ENCODE data around the gene AHI1.
"Not testable (repeated sequence)": the region's sequence is repeated elsewhere in the genome, so short reads cannot be mapped to it uniquely, and the experiment has no call there.

The AHI1 gene

DNA sequence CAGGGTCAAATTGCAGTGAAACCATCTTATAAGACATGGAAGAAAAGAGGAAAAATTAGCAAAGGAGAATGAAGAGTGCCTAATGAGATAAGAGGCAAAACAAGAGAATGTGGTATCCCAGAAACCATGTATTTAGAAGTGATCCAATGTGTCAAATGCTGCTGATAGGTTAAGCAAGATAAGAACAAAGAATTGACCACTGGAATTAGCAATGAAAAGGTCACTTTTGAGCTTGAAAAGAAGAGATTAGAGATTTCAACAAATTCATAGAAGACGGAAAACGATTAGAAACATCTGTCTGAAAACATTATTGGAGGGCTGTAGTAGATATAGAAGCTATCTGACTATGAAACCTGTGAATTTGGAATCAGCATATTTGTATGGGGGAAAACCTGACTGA lies 112.2 kb downstream of the AHI1 start:
- FAIRE-seq: no peak

DNA sequence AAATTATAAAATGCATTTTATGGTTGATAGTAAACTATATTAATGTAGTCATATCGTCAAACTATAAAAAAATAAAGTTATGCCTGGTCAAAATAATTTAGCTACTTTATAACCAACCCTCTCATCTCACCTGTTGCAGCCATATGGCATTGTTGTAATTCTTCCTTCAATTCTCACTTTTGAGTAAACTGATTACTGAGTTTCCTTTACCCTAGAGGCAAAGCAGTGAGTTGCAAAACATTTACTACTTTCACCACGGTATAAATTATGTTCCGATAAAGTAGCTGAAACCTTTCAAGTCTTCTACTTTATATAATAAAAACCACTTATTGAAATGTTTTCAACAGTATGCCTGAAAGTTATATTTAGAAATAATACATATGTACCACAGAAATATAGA lies 113.8 kb downstream of the AHI1 start:
- peak; percentile 70 for FAIRE-seq

- no peak for FAIRE-seq
Measured at GRCh38 chr6:135383301-135383700, 114.2 kb downstream of the AHI1 start.

DNA sequence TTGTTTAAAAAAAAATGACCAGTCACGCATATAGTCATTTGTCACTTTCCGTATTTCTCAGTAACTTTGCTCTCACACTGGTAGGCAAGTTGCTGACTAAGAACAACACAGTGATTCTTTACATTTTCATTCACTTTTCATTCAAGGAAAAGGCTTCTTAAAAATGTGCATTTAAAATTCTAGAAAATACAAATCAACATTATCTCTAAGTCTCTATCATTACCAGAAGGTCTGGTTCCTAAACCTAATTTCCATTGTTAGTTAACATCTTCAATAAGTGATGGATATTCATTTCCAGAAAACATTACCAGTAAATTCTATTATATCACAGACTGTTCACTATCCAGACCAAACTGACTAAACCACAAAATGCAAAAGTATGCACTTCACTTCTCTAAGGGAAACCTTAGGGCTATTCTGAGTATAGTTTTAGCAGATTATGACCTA lies 115.3 kb downstream of the AHI1 start:
- no peak for FAIRE-seq

- FAIRE-seq: no peak
Measured at GRCh38 chr6:135380793-135381192, 116.7 kb downstream of the AHI1 start.

DNA sequence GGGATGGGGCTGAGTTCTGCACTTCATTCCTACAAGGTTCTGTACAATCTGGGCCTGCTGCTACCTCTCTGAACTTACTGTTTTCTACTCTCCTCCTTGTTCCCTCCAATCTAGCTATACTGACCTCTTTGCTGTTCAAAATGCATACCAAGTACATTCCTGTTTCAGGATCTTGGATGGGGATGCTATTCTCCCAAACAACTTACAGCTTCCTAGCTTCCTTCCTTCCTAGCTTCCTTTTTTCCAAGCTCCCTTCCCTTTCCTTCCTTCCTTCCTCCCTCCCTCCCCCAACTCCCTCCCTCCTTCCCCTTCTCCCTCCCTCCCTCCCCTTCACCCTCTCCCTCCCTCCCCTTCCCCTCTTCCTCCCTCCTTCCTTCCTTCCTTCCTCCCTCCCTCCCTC lies 117.9 kb downstream of the AHI1 start:
- FAIRE-seq: no peak

GRCh38 chr6:135372758-135373157 lies 124.8 kb downstream of the AHI1 start:
- no peak for FAIRE-seq

GRCh38 chr6:135363622-135364021 lies 133.9 kb downstream of the AHI1 start:
- FAIRE-seq: not testable (repeated sequence)

- FAIRE-seq: no peak
Measured at GRCh38 chr6:135362124-135362523, 135.4 kb downstream of the AHI1 start.

DNA sequence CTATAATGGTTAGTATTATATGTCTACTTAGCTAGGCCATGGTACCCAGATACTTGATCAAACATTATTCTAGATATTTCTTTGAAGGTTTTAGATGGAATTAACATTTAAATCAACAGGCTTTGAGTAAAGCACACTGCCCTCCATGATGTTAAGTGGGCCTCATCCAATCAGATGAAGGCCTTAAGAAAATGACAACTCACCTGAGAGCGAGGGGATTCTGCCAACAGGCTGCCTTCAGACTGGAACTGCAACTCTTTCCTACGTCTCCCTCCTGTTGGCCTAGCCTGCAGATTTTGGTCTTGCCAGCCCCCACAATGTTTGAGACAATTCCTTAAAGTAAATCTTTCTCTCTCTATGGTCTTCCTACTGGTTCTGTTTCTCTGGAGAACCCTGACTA lies 137.3 kb downstream of the AHI1 start:
- FAIRE-seq: no peak

GRCh38 chr6:135358985-135359384 lies 138.6 kb downstream of the AHI1 start:
- no peak for FAIRE-seq

GRCh38 chr6:135358251-135358821 lies 139.2 kb downstream of the AHI1 start:
- FAIRE-seq: no peak

- no peak for FAIRE-seq
Measured at GRCh38 chr6:135354407-135354806, 143.1 kb downstream of the AHI1 start.

GRCh38 chr6:135353113-135353512 lies 144.4 kb downstream of the AHI1 start:
- FAIRE-seq: no peak

DNA sequence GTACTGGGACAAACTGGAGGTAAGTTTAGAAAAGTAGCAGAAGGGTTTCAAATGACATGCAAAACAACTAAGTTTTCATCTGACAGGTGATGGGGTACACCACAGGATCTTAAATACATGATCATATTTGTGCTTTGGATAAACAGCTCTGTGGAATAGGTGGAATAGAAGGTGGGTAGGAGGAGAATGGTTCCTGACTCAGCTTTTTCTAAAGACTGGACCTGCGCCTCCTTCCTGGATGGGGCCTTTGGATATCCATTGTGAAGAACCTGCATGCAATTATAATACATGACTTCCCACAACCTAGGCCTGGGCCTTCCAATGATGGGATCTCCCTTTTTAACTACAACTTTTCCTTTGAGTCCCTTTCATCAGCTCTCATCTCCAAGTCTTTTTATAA lies 145.9 kb downstream of the AHI1 start:
- FAIRE-seq: no peak

DNA sequence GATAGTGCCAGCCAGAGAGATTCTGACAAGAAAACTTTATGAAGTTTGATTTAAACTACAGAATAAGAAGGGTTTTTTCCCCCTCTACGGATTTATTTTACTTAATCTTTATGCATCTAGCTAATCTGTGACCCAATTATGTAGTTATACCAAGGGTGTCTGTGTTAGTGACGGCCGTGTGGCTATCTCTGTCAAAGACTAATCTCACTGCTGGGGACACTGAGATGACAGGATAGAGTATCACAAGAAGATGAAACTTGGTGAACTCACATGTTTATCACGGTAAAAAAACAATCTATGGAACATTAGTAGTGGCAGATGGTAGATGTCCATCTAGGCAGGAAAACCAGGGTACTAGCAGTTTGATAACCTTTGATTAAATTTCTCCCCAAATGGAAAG lies 149.7 kb downstream of the AHI1 start:
- FAIRE-seq: no peak

- no peak for FAIRE-seq
Measured at GRCh38 chr6:135346747-135347146, 150.8 kb downstream of the AHI1 start.

GRCh38 chr6:135344526-135344925 lies 153.0 kb downstream of the AHI1 start:
- no peak for FAIRE-seq

- not testable (repeated sequence) for FAIRE-seq
Measured at GRCh38 chr6:135339920-135340319, 157.6 kb downstream of the AHI1 start.

DNA sequence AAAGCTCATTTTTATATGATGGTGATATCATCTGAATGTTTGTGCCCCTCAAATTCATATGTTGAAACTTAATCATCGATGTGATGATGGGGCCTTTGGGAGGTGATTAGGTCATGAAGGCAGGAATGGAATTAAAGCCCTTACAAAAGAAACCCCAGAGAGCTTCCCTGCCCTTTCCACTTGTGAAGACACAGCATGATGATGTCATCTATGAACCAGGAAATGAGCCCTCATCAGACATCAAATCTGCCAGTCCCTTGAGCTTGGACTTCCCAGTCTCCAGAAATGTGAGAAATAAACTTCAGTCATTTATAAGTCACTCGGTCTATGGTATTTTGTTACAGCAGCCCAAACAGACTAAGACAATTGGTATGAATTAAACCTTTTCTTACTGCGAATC lies 163.4 kb downstream of the AHI1 start:
- no peak for FAIRE-seq

DNA sequence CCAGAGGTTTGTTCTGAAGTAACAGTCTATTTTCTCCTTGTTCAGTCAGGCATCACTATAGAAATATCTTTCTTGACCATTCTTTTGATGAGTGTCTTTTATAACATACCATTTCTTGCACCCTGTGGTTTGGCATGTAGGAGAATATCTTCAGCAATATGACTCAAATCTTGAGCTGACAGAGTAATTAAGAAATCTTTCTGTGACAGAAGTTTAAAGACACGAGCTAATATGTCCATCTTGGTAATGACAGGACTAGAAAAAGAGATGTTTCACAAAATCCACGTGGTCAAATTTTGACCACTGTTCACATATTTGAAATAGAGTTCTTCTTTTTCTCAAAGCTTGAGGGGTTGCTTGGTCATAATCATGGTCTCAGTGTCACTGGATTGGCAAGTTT lies 166.5 kb downstream of the AHI1 start:
- no peak for FAIRE-seq

DNA sequence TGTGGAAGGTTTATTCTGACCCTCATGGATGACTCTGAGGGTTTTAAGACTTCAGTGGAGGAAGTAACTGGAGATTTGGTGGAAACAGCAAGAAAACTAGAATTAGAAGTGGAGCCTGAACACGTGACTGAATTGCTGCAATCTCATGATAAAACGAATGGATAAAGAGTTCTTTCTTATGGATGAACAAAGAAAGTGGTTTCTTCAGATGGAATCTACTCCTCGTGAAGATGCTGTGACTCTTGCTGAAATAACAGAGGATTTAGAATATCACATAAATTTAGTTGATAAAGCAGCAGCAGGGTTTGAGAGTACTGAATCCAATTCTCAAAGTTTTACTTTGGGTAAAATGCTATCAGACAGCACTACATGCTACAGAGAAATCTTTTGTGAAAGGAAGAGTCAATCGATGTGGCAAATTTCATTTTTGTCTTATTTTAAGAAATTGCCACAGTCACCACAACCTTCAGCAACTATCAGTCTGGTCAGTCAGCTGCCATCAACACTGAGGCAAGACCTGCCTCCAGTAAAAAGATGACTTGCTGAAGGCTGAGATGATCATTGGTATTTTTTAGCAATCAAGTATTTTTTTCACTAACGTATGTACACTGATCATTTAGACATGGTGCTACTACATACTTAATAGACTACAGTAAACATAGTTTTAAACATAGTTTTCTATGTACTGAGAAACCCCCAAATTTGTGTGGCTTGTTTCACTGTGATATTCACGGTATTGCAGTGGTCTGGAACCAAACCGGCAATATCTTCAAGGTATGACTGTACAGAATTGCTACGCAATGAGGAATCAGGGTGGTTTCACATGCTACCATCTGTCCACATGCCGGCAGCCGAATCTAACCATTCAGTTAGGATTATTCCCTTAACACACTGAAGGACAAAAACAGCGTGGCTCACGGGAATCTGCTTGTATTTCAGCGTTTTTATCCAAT lies 167.4 kb downstream of the AHI1 start:
- FAIRE-seq: no peak

DNA sequence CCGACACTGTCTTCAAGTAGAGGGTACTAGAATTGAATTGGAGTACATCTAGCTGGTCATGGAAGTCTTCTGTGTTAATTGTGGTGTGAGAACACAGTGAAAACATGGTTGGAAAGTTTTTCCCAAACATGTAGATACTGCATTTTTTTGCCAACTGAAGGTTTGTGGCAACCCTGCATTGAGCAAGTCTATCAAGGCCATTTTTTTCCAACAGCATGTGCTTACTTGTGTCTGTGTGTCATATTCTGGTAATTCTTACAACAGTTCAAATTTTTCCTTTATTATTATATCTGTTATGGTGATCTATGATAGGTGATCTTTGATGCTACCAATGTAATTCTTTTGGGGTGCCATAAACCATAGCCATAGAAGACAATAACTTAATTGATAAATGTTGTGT lies 169.4 kb downstream of the AHI1 start:
- FAIRE-seq: no peak

DNA sequence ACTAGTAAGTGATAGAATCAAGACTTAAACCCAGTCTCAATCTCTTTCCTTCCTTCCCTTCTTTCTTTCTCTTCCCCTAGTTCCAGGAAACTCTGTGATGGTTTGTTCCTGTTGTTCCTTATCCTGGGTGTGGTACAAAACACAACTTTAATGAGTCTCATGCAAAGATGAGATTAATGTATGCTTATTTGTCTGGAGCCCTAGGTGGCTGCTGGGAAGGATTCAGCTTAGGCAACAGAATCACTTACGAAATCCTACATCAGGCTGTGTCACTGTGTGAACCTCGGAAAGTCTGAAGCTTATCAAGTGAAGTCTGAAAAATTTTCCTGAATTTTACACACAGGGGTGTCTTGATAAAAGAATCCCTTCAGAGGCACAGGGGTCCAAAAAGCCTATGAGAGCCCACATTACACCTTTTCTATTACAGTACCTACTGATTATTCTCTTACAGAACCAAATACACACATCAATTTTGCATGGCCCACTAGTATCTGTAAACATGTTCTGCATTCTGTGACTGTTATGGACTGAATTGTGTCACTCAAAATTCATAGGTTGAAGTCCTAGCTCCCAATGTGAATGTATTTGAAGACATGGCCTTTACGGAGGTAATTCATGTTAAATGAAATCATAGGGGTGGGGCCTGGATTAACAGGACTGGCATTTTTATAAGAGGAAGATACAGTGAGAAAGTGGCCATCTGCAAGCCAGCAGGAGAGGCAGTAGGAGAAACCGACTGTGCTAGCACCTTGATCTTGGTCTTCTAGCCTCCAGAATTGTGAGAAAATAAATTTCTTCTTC lies 171.7 kb downstream of the AHI1 start:
- no peak for FAIRE-seq

All from islet of Langerhans (tissue), 1 donor.